SK-N-SH (cell line): Measurements from ENCODE around the gene TUBB2B. TPM values are rescaled to one million over a fixed set of nuclear protein-coding genes. Genes with fewer than 3 reads are reported as not detected.

Experiments used
- CTCF ChIA-PET: fragments of 300-600, 350-600 bp; formaldehyde crosslinking; extraction: SDS; loops from one replicate; lab custom pipeline; 2021; lab: Yijun Ruan, JAX
- POLR2A ChIA-PET: fragments of 350-600 bp; sonication (Branson Sonifier 250); formaldehyde crosslinking; extraction: SDS; loops from one replicate; lab custom pipeline; 2020; ENCODE audit warnings: antibody characterized with exemption, inconsistent platforms; lab: Yijun Ruan, JAX
- DNase-seq: peaks from one replicate; pipeline ENCODE4 v3.0.0; 2012
- H2AFZ ChIP-seq: fragments of 200-600 bp; sonication (generic); 2 replicates; pipeline ENCODE4 v1.8.1; 2016; ENCODE audit warnings: antibody characterized with exemption, mild to moderate bottlenecking, low read depth
- H3F3A ChIP-seq: fragments of 200-600 bp; sonication (generic); replicated peaks from 2 replicates; pipeline ENCODE3; 2016; ENCODE audit warnings: antibody characterized with exemption, mild to moderate bottlenecking; ENCODE audit not compliant: insufficient read depth
- H3K27ac ChIP-seq, 2 experiments: fragments of 200-500 bp in 1 of 2; fragments of 200-600 bp in 1 of 2; sonication (Bioruptor generic) in 1 of 2; sonication (generic), shearing (Covaris generic) in 1 of 2; 2 replicates each; pipeline versions ENCODE4 v1.5.1 to v1.6.1; 2014 to 2016; ENCODE audit warnings: low read depth in 2 of 2, inconsistent platforms in 1 of 2, low read length in 1 of 2, mild to moderate bottlenecking in 1 of 2, mixed read lengths in 1 of 2
- H3K27me3 ChIP-seq: fragments of 200-600 bp; sonication (generic), shearing (Covaris generic); 2 replicates; pipeline ENCODE4 v1.6.1; 2016; ENCODE audit warnings: mixed run types; ENCODE audit not compliant: insufficient read depth
- H3K36me3 ChIP-seq, 2 experiments: fragments of 200-500 bp in 1 of 2; fragments of 200-600 bp in 1 of 2; sonication (Bioruptor generic) in 1 of 2; sonication (generic) in 1 of 2; replicated peaks in 1 of 2; 2 replicates each; pipeline versions ENCODE3 to v1.5.1; 2014 to 2016; ENCODE audit warnings: low read length in 1 of 2, mild to moderate bottlenecking in 1 of 2; ENCODE audit not compliant: insufficient read depth in 2 of 2, control insufficient read depth in 1 of 2
- H3K4me1 ChIP-seq, 2 experiments: fragments of 200-500 bp in 1 of 2; fragments of 200-600 bp in 1 of 2; sonication (Bioruptor generic) in 1 of 2; sonication (generic), shearing (Covaris generic) in 1 of 2; 2 replicates each; pipeline versions ENCODE4 v1.5.1 to v1.6.1; 2014 to 2016; ENCODE audit warnings: low read depth in 1 of 2, low read length in 1 of 2, mixed run types in 1 of 2; ENCODE audit not compliant: insufficient read depth in 2 of 2, control insufficient read depth in 1 of 2
- H3K4me2 ChIP-seq: fragments of 200-600 bp; sonication (generic), shearing (Covaris generic); 2 replicates; pipeline ENCODE4 v1.6.1; 2017; ENCODE audit warnings: mixed run types
- H3K4me3 ChIP-seq, 2 experiments: fragments of 200-500 bp in 1 of 2; fragments of 200-600 bp in 1 of 2; sonication (Bioruptor generic) in 1 of 2; sonication (generic), shearing (Covaris generic) in 1 of 2; 2 replicates each; pipeline versions ENCODE4 v1.5.1 to v1.8.1; 2014 to 2016; ENCODE audit warnings: low read depth in 2 of 2, inconsistent platforms in 1 of 2, low read length in 1 of 2, mild to moderate bottlenecking in 1 of 2, mixed read lengths in 1 of 2, moderate library complexity in 1 of 2
- H3K79me2 ChIP-seq: fragments of 200-600 bp; sonication (generic); 2 replicates; pipeline ENCODE4 v1.8.1; 2017; ENCODE audit warnings: mild to moderate bottlenecking; ENCODE audit not compliant: insufficient read depth
- H3K9ac ChIP-seq: fragments of 200-600 bp; sonication (generic); 2 replicates; pipeline ENCODE4 v1.6.1; 2017; ENCODE audit warnings: mixed run types
- H3K9me2 ChIP-seq: fragments of 200-600 bp; sonication (generic); 2 replicates; pipeline ENCODE4 v1.6.1; 2017; ENCODE audit warnings: mixed run types
- H3K9me3 ChIP-seq: fragments of 200-600 bp; sonication (generic); 2 replicates; pipeline ENCODE4 v1.6.1; 2017; ENCODE audit warnings: mixed run types, mild to moderate bottlenecking, moderate library complexity
- H4K20me1 ChIP-seq: fragments of 200-600 bp; sonication (generic); 2 replicates; pipeline ENCODE4 v1.6.1; 2017; ENCODE audit warnings: mild to moderate bottlenecking, mixed run types; ENCODE audit not compliant: insufficient read depth
- CTCF ChIP-seq: fragments of 200-600 bp; sonication (generic); IDR thresholded peaks from 2 replicates; pipeline ENCODE4 v1.6.1; 2017; ENCODE audit warnings: antibody characterized with exemption, mild to moderate bottlenecking, moderate library complexity
- EP300 ChIP-seq, 2 experiments: IDR thresholded peaks; 2 replicates each; pipeline versions ENCODE4 v1.4.0 to v1.6.1; 2012; ENCODE audit warnings: borderline replicate concordance in 1 of 2, low read depth in 1 of 2, low read length in 1 of 2
- FOSL2 ChIP-seq: IDR thresholded peaks from 2 replicates; pipeline ENCODE4 v1.4.0; 2012; ENCODE audit warnings: low read depth, mild to moderate bottlenecking, moderate library complexity, borderline replicate concordance
- FOXJ3 ChIP-seq: sonication (generic); formaldehyde crosslinking; IDR thresholded peaks from 2 replicates; pipeline ENCODE4 v1.5.1; 2020; ENCODE audit warnings: mild to moderate bottlenecking, missing genetic modification reagents
- GABPA ChIP-seq: IDR thresholded peaks from 2 replicates; pipeline ENCODE4 v1.4.0; 2012; ENCODE audit warnings: low read depth, mild to moderate bottlenecking
- GATA2 ChIP-seq: sonication (generic); formaldehyde crosslinking; IDR thresholded peaks from 2 replicates; pipeline ENCODE4 v1.5.0; 2020; ENCODE audit warnings: mild to moderate bottlenecking, missing genetic modification reagents
- MAX ChIP-seq: IDR thresholded peaks from 2 replicates; pipeline ENCODE4 v1.4.0; 2012; ENCODE audit warnings: low read depth
- NRF1 ChIP-seq: IDR thresholded peaks from 2 replicates; pipeline ENCODE4 v1.6.1; 2012; ENCODE audit warnings: low read depth, mild to moderate bottlenecking, low read length
- PBX3 ChIP-seq: IDR thresholded peaks from 2 replicates; pipeline ENCODE4; 2012
- POLR2AphosphoS5 ChIP-seq: IDR thresholded peaks from 2 replicates; pipeline ENCODE4 v1.6.1; 2012; ENCODE audit warnings: low read depth, low read length
- RAD21 ChIP-seq: IDR thresholded peaks from 2 replicates; pipeline ENCODE4 v1.6.1; 2012; ENCODE audit warnings: mild to moderate bottlenecking, low read length
- RCOR1 ChIP-seq: fragments of 150-350 bp; IDR thresholded peaks from 2 replicates; pipeline ENCODE4 v1.6.1; 2017; ENCODE audit warnings: antibody characterized with exemption, low read length
- SMC3 ChIP-seq: IDR thresholded peaks from 2 replicates; pipeline ENCODE4 v1.6.1; 2012; ENCODE audit warnings: low read depth, low read length, improper control_type of control experiment
- TAF1 ChIP-seq: IDR thresholded peaks from 2 replicates; pipeline ENCODE4 v1.6.1; 2012; ENCODE audit warnings: low read depth, mild to moderate bottlenecking, low read length, moderate library complexity, borderline replicate concordance
- TEAD4 ChIP-seq: IDR thresholded peaks from 2 replicates; pipeline ENCODE4 v1.4.0; 2012; ENCODE audit warnings: mild to moderate bottlenecking, borderline replicate concordance; ENCODE audit not compliant: insufficient read depth
- WGBS: methylation state at CpG from one replicate; pipeline ENCODE4 v1.1.6; 2017; ENCODE audit warnings: low lambda C conversion rate; 5-methylcytosine and 5-hydroxymethylcytosine counted together
- polyA plus RNA-seq, 3 experiments: library from polyadenylated mRNA; depleted of rRNA; stranded (reverse); fragments of >200 nt; gene quantifications; 2 replicates each; pipeline ENCODE4 v1.2.3, GENCODE V29; 2012

TUBB2B gene
- polyA plus RNA-seq, 1 of the 3 experiments (the other 2 are of a cell fraction), result 162 TPM

GRCh38 chr6:3218266-3218665 is 9.2 kb downstream of the TUBB2B start (continued):
- TF ChIP-seq EP300 (IDR thresholded peaks at IDR 0.05; ENCODE audit: borderline replicate concordance in 1 of 2, low read depth in 1 of 2, low read length in 1 of 2) (no peak), TAF1 (no peak), NRF1 (no peak), PBX3 (no peak), MAX (no peak)

GRCh38 chr6:3217286-3217685 is 10.2 kb downstream of the TUBB2B start:
- no peak overlapping the region for H3K4me2 ChIP-seq
- no peaks in the 10 kb centered on the region; a peak in 1 of 4 replicates for H3K4me1 ChIP-seq
- no peaks in the 10 kb centered on the region for H3K9me2 ChIP-seq
- no peak overlapping the region for H2AFZ ChIP-seq
- ChIA-PET CTCF (interaction anchor here (1.3 kb wide), 1 partner anchor 60 kb away, joined by 4 read pairs; the partner anchor contains the start of gene TUBB2A), POLR2A (no interaction called here)
- WGBS, result 61% methylated on average over 2 of the region's 2 CpGs
- no peaks in the 10 kb centered on the region for H3K79me2 ChIP-seq
- H3K9ac ChIP-seq, result no peak overlapping the region
- no peak for DNase-seq
- H3K9me3 ChIP-seq, result no peaks in the 10 kb centered on the region
- no peaks in the 10 kb centered on the region for H4K20me1 ChIP-seq
- TF ChIP-seq FOXJ3 (CRISPR knock-in tag) (no peak), GABPA (no peak), POLR2AphosphoS5 (no peak), FOSL2 (no peak), RAD21 (no peak), CTCF (no peak), MAX (no peak), TAF1 (no peak), TEAD4 (no peak), RCOR1 (no peak), GATA2 (CRISPR knock-in tag) (no peak), SMC3 (no peak)
- H3K36me3 ChIP-seq, result no peaks in the 10 kb centered on the region
- H3K27me3 ChIP-seq, result no peaks in the 10 kb centered on the region
- no peak overlapping the region for H3K27ac ChIP-seq
- no peak overlapping the region for H3K4me3 ChIP-seq
- H3F3A ChIP-seq, result peaks cover 12% of the 10 kb centered on the region
